NCI-H128 (cell line): ENCODE data around the gene WSCD2.

Experiments
- DNase-seq: peaks from one replicate; lab custom pipeline; 2025; ENCODE audit not compliant: unreplicated experiment; lab: John Stamatoyannopoulos, UW

The WSCD2 gene

GRCh38 chr12:108129017-108129812, at the start of gene WSCD2:
Gene WSCD2, plus strand, starts transcription at chr12:108129288. Its CDS starts 66,545 bp downstream, at chr12:108195833.
- no peak for DNase-seq

- DNase-seq: no peak
Observed at GRCh38 chr12:108079721-108080120, 49.4 kb upstream of the WSCD2 start.

- no peak for DNase-seq
Observed at GRCh38 chr12:108080363-108080762, 48.7 kb upstream of the WSCD2 start.

GRCh38 chr12:108082485-108082884, 46.6 kb upstream of the WSCD2 start:
- no peak for DNase-seq

GRCh38 chr12:108087900-108088299, 41.2 kb upstream of the WSCD2 start:
- no peak for DNase-seq

- no peak for DNase-seq
Observed at GRCh38 chr12:108090107-108090899, 38.8 kb upstream of the WSCD2 start.

- DNase-seq: no peak
Observed at GRCh38 chr12:108090932-108091678, 38.0 kb upstream of the WSCD2 start.

GRCh38 chr12:108091679-108092051, 37.4 kb upstream of the WSCD2 start:
- no peak for DNase-seq

- DNase-seq: no peak
Observed at GRCh38 chr12:108093209-108093608, 35.9 kb upstream of the WSCD2 start.

- no peak for DNase-seq
Observed at GRCh38 chr12:108094056-108094649, 34.9 kb upstream of the WSCD2 start.

GRCh38 chr12:108097160-108097911, 31.8 kb upstream of the WSCD2 start:
- no peak for DNase-seq

- no peak for DNase-seq
Observed at GRCh38 chr12:108098374-108098773, 30.7 kb upstream of the WSCD2 start.

- DNase-seq: no peak
Observed at GRCh38 chr12:108099073-108099472, 30.0 kb upstream of the WSCD2 start.

- DNase-seq: no peak
Observed at GRCh38 chr12:108099778-108100489, 29.2 kb upstream of the WSCD2 start.

GRCh38 chr12:108101605-108102175, 27.4 kb upstream of the WSCD2 start:
- no peak for DNase-seq

GRCh38 chr12:108102363-108102762, 26.7 kb upstream of the WSCD2 start:
- no peak for DNase-seq

- no peak for DNase-seq
Observed at GRCh38 chr12:108103087-108103486, 26.0 kb upstream of the WSCD2 start.

GRCh38 chr12:108103517-108103916, 25.6 kb upstream of the WSCD2 start:
- no peak for DNase-seq

- DNase-seq: no peak
Observed at GRCh38 chr12:108104657-108105056, 24.4 kb upstream of the WSCD2 start.
